Activated CD8-positive, alpha-beta memory T cell treated with anti-CD3 and anti-CD28 coated beads for 24 hours (primary cell): Measurements from ENCODE around the gene HBA1.
"Not testable (repeated sequence)": the region's sequence is repeated elsewhere in the genome, so short reads cannot be mapped to it uniquely, and the experiment has no call there.

Experiments used
- DNase-seq: peaks from one replicate; pipeline ENCODE4 v3.0.0-alpha.2; 2020

HBA1 gene

DNA sequence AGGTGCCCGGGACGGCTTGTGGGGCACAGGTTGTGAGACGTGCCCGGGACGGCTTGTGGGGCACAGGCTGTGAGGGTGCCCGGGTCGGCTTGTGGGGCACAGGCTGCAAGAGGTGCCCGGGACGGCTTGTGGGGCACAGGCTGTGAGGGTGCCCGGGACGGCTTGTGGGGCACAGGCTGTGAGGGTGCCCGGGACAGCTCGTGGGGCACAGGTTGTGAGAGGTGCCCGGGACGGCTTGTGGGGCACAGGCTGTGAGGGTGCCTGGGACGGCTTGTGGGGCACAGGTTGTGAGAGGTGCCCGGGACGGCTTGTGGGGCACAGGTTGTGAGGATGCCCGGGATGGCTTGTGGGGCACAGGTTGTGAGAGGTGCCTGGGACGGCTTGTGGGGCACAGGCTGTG, 16.2 kb upstream of the HBA1 start:
- not testable (repeated sequence) for DNase-seq

GRCh38 chr16:160691-161190, 15.7 kb upstream of the HBA1 start:
- no peak for DNase-seq

GRCh38 chr16:162271-162991, 14.0 kb upstream of the HBA1 start:
- no peak for DNase-seq

DNA sequence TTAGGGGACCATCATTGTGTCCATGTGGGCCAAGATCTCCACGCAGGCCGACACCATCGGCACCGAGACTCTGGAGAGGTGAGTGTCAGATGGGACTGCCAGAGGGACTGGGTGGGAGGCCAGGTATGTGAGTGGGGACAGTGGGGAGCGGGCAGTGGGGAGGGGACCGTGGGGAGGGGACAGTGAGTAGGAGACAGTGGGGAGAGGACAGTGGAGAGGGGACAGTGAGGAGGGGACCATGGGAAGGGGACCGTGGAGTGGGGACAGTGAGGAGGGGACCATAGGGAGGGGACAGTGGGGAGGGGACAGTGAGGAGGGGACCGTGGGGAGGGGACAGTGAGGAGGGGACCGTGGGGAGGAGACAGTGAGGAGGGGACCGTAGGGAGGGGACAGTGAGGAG, 13.3 kb upstream of the HBA1 start:
- not testable (repeated sequence) for DNase-seq

GRCh38 chr16:163696-164095, 12.8 kb upstream of the HBA1 start:
- not testable (repeated sequence) for DNase-seq

DNA sequence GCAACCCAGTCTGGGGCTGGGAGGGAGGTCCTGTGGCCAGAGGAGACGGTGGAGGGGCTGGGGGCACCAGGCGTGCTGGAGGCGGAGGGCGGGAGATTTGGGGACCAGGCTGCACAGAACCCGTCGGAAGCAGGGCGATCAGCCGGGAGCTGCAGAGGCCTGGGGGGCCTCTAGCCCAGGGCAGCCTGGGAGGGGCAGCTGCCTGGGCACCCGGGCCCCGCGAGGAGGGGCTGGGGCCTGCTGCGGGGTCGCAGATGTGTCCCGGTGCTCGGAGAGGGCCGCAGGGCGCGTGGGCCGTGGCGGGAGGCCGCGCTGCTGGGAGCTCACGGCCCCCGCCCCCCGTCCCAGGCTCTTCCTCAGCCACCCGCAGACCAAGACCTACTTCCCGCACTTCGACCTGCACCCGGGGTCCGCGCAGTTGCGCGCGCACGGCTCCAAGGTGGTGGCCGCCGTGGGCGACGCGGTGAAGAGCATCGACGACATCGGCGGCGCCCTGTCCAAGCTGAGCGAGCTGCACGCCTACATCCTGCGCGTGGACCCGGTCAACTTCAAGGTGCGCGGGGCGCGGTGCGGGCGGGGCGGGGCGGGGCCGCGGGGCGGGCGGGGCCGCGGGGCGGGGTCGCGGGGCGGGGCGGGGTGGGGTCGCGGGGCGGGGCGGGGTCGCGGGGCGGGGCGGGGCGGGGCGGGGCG, 12.2 kb upstream of the HBA1 start:
- DNase-seq = not testable (repeated sequence)

- DNase-seq = no peak
Measured at GRCh38 chr16:164827-165538, 11.5 kb upstream of the HBA1 start.

GRCh38 chr16:165539-166374, 10.7 kb upstream of the HBA1 start, which contains the start of gene HBM:
Gene HBM, plus strand, starts transcription at chr16:165978. Its CDS starts 20 bp downstream, at chr16:165998.
- no peak for DNase-seq

DNA sequence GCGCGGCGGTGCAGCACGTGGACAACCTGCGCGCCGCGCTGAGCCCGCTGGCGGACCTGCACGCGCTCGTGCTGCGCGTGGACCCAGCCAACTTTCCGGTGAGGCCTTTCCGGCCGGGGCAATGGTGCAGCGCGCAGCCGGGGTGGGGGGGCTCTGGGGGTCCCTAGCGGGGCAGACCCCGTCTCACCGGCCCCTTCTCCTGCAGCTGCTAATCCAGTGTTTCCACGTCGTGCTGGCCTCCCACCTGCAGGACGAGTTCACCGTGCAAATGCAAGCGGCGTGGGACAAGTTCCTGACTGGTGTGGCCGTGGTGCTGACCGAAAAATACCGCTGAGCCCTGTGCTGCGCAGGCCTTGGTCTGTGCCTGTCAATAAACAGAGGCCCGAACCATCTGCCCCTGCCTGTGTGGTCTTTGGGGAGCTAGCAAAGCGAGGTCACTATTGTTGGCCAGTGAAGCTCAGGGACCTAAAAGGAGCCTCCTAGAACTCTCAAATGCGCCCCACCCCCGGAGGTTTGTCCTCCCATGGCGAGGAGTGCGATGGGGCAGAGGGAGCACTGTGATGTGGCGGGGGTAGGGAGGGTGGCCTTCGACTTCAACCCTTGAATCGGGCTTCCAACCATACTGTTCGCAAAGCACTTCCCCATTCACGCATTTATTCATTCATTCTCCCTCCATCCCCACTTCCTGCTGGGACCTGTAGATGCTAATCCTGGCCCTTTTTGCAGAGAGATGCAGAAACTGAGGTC, 9.9 kb upstream of the HBA1 start:
- DNase-seq = no peak

GRCh38 chr16:167122-167690, 9.3 kb upstream of the HBA1 start:
- no peak for DNase-seq

GRCh38 chr16:168424-168823, 8.1 kb upstream of the HBA1 start:
- DNase-seq = no peak

DNA sequence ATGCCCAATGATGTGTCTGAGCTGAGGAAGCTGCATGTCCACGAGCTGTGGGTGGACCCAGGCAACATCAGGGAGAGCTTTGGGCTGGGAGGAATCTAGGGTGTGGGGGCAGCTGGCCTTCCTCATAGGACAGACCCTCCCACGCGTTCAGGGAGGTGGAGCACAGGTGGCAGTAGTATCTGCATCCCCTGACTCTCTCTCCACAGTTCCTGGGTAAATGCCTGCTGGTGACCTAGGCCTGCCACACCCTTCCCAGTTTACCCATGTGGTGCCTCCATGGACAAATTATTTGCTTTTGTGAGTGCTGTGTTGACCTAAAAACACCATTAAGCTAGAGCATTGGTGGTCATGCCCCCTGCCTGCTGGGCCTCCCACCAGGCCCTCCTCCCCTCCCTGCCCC, 7.5 kb upstream of the HBA1 start:
- no peak for DNase-seq

DNA sequence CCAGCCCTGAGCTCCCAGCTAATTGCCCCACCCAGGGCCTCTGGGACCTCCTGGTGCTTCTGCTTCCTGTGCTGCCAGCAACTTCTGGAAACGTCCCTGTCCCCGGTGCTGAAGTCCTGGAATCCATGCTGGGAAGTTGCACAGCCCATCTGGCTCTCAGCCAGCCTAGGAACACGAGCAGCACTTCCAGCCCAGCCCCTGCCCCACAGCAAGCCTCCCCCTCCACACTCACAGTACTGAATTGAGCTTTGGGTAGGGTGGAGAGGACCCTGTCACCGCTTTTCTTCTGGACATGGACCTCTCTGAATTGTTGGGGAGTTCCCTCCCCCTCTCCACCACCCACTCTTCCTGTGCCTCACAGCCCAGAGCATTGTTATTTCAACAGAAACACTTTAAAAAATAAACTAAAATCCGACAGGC, 6.4 kb upstream of the HBA1 start:
- not testable (repeated sequence) for DNase-seq

- DNase-seq = no peak
Measured at GRCh38 chr16:170788-171187, 5.7 kb upstream of the HBA1 start.

GRCh38 chr16:172374-172941, 4.0 kb upstream of the HBA1 start, which contains the start of gene HBA2:
Gene HBA2, plus strand, starts transcription at chr16:172876. Its CDS starts 37 bp downstream, at chr16:172913.
- DNase-seq = not testable (repeated sequence)

DNA sequence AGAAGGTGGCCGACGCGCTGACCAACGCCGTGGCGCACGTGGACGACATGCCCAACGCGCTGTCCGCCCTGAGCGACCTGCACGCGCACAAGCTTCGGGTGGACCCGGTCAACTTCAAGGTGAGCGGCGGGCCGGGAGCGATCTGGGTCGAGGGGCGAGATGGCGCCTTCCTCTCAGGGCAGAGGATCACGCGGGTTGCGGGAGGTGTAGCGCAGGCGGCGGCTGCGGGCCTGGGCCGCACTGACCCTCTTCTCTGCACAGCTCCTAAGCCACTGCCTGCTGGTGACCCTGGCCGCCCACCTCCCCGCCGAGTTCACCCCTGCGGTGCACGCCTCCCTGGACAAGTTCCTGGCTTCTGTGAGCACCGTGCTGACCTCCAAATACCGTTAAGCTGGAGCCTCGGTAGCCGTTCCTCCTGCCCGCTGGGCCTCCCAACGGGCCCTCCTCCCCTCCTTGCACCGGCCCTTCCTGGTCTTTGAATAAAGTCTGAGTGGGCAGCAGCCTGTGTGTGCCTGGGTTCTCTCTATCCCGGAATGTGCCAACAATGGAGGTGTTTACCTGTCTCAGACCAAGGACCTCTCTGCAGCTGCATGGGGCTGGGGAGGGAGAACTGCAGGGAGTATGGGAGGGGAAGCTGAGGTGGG, 3.1 kb upstream of the HBA1 start:
- DNase-seq = not testable (repeated sequence)

DNA sequence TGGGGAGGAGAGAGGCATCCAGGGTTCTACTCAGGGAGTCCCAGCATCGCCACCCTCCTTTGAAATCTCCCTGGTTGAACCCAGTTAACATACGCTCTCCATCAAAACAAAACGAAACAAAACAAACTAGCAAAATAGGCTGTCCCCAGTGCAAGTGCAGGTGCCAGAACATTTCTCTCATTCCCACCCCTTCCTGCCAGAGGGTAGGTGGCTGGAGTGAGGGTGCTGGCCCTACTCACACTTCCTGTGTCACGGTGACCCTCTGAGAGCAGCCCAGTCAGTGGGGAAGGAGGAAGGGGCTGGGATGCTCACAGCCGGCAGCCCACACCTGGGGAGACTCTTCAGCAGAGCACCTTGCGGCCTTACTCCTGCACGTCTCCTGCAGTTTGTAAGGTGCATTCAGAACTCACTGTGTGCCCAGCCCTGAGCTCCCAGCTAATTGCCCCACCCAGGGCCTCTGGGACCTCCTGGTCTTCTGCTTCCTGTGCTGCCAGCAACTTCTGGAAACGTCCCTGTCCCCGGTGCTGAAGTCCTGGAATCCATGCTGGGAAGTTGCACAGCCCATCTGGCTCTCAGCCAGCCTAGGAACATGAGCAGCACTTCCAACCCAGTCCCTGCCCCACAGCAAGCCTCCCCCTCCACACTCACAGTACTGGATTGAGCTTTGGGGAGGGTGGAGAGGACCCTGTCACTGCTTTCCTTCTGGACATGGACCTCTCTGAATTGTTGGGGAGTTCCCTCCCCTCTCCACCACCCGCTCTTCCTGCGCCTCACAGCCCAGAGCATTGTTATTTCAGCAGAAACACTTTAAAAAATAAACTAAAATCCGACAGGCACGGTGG, 2.3 kb upstream of the HBA1 start:
- not testable (repeated sequence) for DNase-seq

- DNase-seq = no peak
Measured at GRCh38 chr16:175011-175949, 1.2 kb upstream of the HBA1 start.
